Adrenal gland (tissue), 5 donors: ENCODE measurements around the gene RAD51B.

Source experiments
- POLR2A ChIP-seq, 2 donors: fragments of 450-650 bp; IDR thresholded peaks; one replicate each; pipeline ENCODE4 v1.6.1; 2017; ENCODE audit warnings: antibody characterized with exemption in 2 of 2, mild to moderate bottlenecking in 2 of 2, moderate library complexity in 1 of 2
- TF ChIP-seq, protein P1 (sequence below), 6 experiments: fragments of 450-650 bp in 4 of 6; fragments of 200-600 bp in 2 of 6; sonication (generic) in 1 of 6; IDR thresholded peaks; 1 replicate in 5 of 6; 2 replicates in 1 of 6; pipeline versions ENCODE4 v1.5.1 to v1.8.0; 2016 to 2021; ENCODE audit warnings: antibody characterized with exemption in 6 of 6, mild to moderate bottlenecking in 2 of 6, moderate library complexity in 1 of 6
- donor health status: DM: no; HTN: no; CAD: no.

DNA sequence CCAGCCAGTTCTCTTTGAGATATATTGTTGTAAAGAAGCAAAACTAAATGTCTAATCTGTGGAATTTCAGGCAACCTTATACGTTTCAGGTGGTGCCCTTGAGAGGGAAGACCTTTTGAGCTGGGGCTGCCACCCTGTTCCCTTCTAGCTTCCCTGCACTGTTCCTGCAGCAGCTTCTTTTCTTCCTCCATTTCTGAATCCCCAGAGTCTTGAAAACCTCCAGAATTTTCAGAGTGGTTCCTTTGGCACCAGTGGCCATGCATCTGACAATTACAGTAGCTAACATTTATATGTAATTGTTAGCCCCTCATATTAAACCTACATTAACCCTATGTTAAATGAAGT, 702.0 kb downstream of the RAD51B start:
- TF ChIP-seq, protein P1, sequence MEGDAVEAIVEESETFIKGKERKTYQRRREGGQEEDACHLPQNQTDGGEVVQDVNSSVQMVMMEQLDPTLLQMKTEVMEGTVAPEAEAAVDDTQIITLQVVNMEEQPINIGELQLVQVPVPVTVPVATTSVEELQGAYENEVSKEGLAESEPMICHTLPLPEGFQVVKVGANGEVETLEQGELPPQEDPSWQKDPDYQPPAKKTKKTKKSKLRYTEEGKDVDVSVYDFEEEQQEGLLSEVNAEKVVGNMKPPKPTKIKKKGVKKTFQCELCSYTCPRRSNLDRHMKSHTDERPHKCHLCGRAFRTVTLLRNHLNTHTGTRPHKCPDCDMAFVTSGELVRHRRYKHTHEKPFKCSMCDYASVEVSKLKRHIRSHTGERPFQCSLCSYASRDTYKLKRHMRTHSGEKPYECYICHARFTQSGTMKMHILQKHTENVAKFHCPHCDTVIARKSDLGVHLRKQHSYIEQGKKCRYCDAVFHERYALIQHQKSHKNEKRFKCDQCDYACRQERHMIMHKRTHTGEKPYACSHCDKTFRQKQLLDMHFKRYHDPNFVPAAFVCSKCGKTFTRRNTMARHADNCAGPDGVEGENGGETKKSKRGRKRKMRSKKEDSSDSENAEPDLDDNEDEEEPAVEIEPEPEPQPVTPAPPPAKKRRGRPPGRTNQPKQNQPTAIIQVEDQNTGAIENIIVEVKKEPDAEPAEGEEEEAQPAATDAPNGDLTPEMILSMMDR (IDR thresholded peaks at IDR 0.05), result no peak
- no peak for TF ChIP-seq POLR2A (IDR thresholded peaks at IDR 0.05)
